HUES6 (cell line): ENCODE measurements around the gene CTRB1.

Experiments
- H3K27ac ChIP-seq: 2 replicates; pipeline ENCODE4 v1.7.0; 2013; ENCODE audit warnings: low read depth, mild to moderate bottlenecking, low read length, inconsistent platforms
- H3K27me3 ChIP-seq: 2 replicates; pipeline ENCODE4 v1.6.1; 2013; ENCODE audit warnings: low read length; ENCODE audit not compliant: control insufficient read depth, insufficient read depth
- H3K36me3 ChIP-seq: 2 replicates; pipeline ENCODE4 v1.6.1; 2013; ENCODE audit warnings: low read length; ENCODE audit not compliant: control insufficient read depth, insufficient read depth
- H3K4me1 ChIP-seq: 2 replicates; pipeline ENCODE4 v1.6.1; 2013; ENCODE audit warnings: low read length; ENCODE audit not compliant: control insufficient read depth, insufficient read depth
- H3K4me3 ChIP-seq: 2 replicates; pipeline ENCODE4 v1.5.1; 2013; ENCODE audit warnings: low read depth, low read length
- H3K9ac ChIP-seq: one replicate; pipeline ENCODE4 v1.6.1; 2013; ENCODE audit warnings: mild to moderate bottlenecking, low read length
- H3K9me3 ChIP-seq: 2 replicates; pipeline ENCODE4 v1.6.1; 2013; ENCODE audit warnings: low read depth, low read length; ENCODE audit not compliant: control insufficient read depth, insufficient read depth

The CTRB1 gene

DNA sequence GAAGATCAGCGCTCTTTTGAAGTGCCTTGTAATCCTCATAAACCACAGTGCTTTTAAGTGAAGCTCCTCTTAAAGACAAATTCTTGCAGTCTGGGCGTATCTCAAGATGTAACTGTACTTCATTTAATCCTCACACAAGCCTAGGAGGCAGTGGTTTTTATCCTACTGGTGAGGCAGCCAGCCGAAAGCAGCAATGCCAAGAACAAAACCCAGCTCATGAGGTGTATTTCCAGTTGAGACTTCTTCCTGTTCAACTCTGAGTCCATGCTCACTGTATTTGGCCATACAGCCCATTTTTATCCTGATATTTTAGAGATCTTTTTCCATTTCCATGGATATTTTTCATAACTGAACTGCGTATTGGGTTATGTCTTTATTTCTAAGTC lies 25.5 kb upstream of the CTRB1 start:
- peaks cover 4% of the 10 kb centered on the region; the same call in 1 of the 2 replicates for H3K4me1 ChIP-seq
- no peak overlapping the region for H3K27ac ChIP-seq
- no peaks in the 10 kb centered on the region for H3K36me3 ChIP-seq
- H3K27me3 ChIP-seq: no peaks in the 10 kb centered on the region
- H3K9me3 ChIP-seq: no peaks in the 10 kb centered on the region
- H3K4me3 ChIP-seq: no peak overlapping the region
- H3K9ac ChIP-seq: no peak overlapping the region

GRCh38 chr16:75193730-75194444 lies 24.9 kb upstream of the CTRB1 start:
- Histone ChIP-seq H3K27ac (no peak overlapping the region), H3K9me3 (no peaks in the 10 kb centered on the region), H3K4me1 (peaks cover 4% of the 10 kb centered on the region; the same call in 1 of the 2 replicates), H3K9ac (no peak overlapping the region), H3K4me3 (no peak overlapping the region), H3K36me3 (no peaks in the 10 kb centered on the region), H3K27me3 (no peaks in the 10 kb centered on the region)

- no peak overlapping the region for H3K9ac ChIP-seq
- peaks cover 4% of the 10 kb centered on the region; the same call in 1 of the 2 replicates for H3K4me1 ChIP-seq
- no peaks in the 10 kb centered on the region for H3K9me3 ChIP-seq
- H3K27me3 ChIP-seq: no peaks in the 10 kb centered on the region
- no peak overlapping the region for H3K27ac ChIP-seq
- H3K36me3 ChIP-seq: no peaks in the 10 kb centered on the region
- H3K4me3 ChIP-seq: no peak overlapping the region
Observed at GRCh38 chr16:75195811-75196790, 22.7 kb upstream of the CTRB1 start.

DNA sequence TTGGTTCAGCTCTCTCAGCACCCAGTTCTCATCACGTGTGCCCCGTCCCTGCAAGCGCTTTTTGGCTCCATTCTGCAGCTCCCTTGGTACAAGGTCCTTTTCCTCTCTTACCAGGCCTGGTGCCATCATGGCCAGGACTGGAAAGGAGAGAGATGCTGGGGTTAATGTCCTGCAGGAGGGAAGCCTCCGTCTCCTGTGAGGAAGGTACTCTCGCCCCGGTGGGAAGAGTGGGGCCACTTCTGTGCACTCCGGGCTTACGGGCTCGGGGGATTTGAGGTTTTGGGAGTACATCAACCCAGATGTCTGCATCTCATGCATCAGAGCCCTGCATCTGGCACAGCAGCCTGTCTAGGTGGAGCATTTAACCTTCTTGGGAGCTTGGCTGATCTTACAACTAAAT lies 22.0 kb upstream of the CTRB1 start:
- Histone ChIP-seq H3K9ac (no peak overlapping the region), H3K27me3 (no peaks in the 10 kb centered on the region), H3K4me3 (no peak overlapping the region), H3K9me3 (no peaks in the 10 kb centered on the region), H3K36me3 (no peaks in the 10 kb centered on the region), H3K4me1 (peaks cover 4% of the 10 kb centered on the region; the same call in 1 of the 2 replicates), H3K27ac (no peak overlapping the region)

- H3K9me3 ChIP-seq: no peaks in the 10 kb centered on the region
- no peak overlapping the region for H3K4me3 ChIP-seq
- H3K4me1 ChIP-seq: peaks cover 4% of the 10 kb centered on the region; the same call in 1 of the 2 replicates
- no peaks in the 10 kb centered on the region for H3K27me3 ChIP-seq
- no peaks in the 10 kb centered on the region for H3K36me3 ChIP-seq
- H3K27ac ChIP-seq: no peak overlapping the region
- H3K9ac ChIP-seq: no peak overlapping the region
Observed at GRCh38 chr16:75197522-75198134, 21.2 kb upstream of the CTRB1 start.

DNA sequence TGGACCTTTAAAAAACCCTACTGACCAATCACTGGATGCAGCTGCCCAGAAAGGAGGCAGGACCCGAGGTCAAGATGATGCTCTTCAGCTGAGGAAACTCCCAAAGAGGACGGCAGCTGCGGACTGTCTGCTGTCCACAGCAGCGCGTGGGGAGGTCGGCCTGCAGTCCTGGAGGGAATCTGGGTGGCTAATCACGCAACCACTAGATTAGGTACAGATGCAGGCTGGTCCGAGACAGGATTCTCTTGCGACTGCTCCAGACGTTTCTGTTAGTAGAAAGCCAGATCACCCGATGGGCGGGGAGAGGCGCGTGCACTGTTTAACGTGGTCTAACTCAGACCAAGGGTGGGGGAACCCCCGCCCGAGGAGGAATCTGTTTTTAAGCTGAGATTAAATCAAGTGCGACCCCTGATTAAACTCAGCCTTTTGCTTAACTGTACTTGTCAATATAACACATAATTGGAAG lies 20.6 kb upstream of the CTRB1 start:
- no peaks in the 10 kb centered on the region for H3K27me3 ChIP-seq
- H3K4me1 ChIP-seq: peaks cover 4% of the 10 kb centered on the region; the same call in 1 of the 2 replicates
- no peak overlapping the region for H3K9ac ChIP-seq
- H3K4me3 ChIP-seq: no peak overlapping the region
- no peak overlapping the region for H3K27ac ChIP-seq
- H3K36me3 ChIP-seq: no peaks in the 10 kb centered on the region
- no peaks in the 10 kb centered on the region for H3K9me3 ChIP-seq

DNA sequence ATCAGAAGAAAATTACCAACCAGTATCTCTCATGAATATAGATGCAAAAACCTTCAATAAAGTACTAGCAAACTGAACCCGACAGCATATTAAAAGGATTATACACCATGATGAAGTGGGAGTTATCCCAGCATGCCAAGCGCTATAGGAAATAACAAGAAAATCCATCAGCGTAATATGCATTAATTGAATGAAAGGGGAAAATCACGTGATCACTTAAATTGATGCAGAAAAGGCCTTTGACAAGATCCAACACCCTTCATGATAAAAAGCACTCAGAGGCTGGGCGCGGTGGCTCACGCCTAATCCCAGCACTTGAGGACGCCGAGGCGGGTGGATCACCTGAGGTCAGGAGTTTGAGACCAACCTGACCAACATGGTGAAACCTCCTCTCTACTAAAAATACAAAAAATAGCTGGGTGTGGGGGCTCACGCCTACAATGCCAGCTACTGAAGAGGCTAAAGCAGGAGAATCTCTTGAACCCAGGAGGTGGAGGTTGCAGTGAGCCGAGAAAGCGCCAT lies 16.7 kb upstream of the CTRB1 start:
- Histone ChIP-seq H3K4me1 (peaks cover 10% of the 10 kb centered on the region; the same call in 1 of the 2 replicates), H3K9ac (no peak overlapping the region), H3K27ac (no peak overlapping the region), H3K27me3 (no peaks in the 10 kb centered on the region), H3K9me3 (no peaks in the 10 kb centered on the region), H3K4me3 (no peak overlapping the region), H3K36me3 (no peaks in the 10 kb centered on the region)

DNA sequence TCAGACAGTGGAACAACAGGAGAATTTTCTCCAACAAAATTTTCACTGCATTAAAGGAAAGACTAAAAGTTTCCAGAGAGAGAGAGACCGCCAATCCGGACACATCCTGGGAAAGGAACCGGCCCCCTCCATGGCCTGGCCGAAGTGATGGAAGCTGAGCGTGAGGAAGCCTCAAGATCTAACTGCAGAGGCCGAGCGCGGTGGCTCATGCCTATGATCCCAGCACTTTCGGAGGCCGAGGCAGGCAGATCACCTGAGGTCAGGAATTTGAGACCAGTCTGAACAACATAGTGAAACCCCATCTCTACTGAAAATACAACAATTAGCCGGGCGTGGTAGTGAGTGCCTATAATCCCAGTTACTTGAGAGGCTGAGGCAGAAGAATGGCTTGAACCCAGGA lies 15.7 kb upstream of the CTRB1 start:
- Histone ChIP-seq H3K27ac (no peak overlapping the region), H3K36me3 (no peaks in the 10 kb centered on the region), H3K4me1 (peaks cover 6% of the 10 kb centered on the region; the same call in 1 of the 2 replicates), H3K4me3 (no peak overlapping the region), H3K27me3 (no peaks in the 10 kb centered on the region), H3K9ac (no peak overlapping the region), H3K9me3 (no peaks in the 10 kb centered on the region)

GRCh38 chr16:75203667-75204409 lies 14.9 kb upstream of the CTRB1 start:
- H3K9me3 ChIP-seq: no peaks in the 10 kb centered on the region
- H3K9ac ChIP-seq: no peak overlapping the region
- H3K27me3 ChIP-seq: no peaks in the 10 kb centered on the region

GRCh38 chr16:75204410-75204758 lies 14.4 kb upstream of the CTRB1 start:
- Histone ChIP-seq H3K9ac (no peak overlapping the region), H3K36me3 (no peaks in the 10 kb centered on the region), H3K27me3 (no peaks in the 10 kb centered on the region), H3K4me1 (peaks cover 6% of the 10 kb centered on the region; the same call in 1 of the 2 replicates), H3K4me3 (no peak overlapping the region), H3K27ac (no peak overlapping the region), H3K9me3 (no peaks in the 10 kb centered on the region)

More at GRCh38 chr16:75203667-75204409, 14.9 kb upstream of the CTRB1 start:
- Histone ChIP-seq H3K27ac (no peak overlapping the region), H3K36me3 (no peaks in the 10 kb centered on the region), H3K4me3 (no peak overlapping the region), H3K4me1 (peaks cover 6% of the 10 kb centered on the region; the same call in 1 of the 2 replicates)
